Keratinocyte (primary cell): ENCODE results near the gene USE1. TPM values are rescaled to one million over a fixed set of nuclear protein-coding genes. Genes with fewer than 3 reads are reported as not detected.

Experiments used
- DNase-seq: peaks from one replicate; pipeline ENCODE4 v3.0.0-alpha.2; 2011; ENCODE audit warnings: low read depth, missing footprints, low spot score
- FAIRE-seq: peaks from 2 replicates; lab custom pipeline; 2011; peaks lifted over from hg19 to GRCh38; lab: Jason Lieb, UNC
- H2AFZ ChIP-seq: 2 replicates; pipeline ENCODE4 v1.6.0; 2012; ENCODE audit warnings: low read length, control low read depth, inconsistent platforms; ENCODE audit not compliant: control insufficient read depth
- H3K27ac ChIP-seq: 2 replicates; pipeline ENCODE4 v1.5.1; 2011; ENCODE audit warnings: low read length; ENCODE audit not compliant: control insufficient read depth, insufficient read depth
- H3K27me3 ChIP-seq: 3 replicates; pipeline ENCODE4 v1.6.0; 2011; ENCODE audit warnings: low read length; ENCODE audit not compliant: control insufficient read depth, insufficient read depth; ENCODE audit errors: extremely low read depth
- H3K36me3 ChIP-seq, 2 experiments: 2 replicates in 1 of 2; 3 replicates in 1 of 2; pipeline ENCODE4 v1.5.1; 2011; ENCODE audit warnings: low read length in 2 of 2, mild to moderate bottlenecking in 1 of 2; ENCODE audit not compliant: control insufficient read depth in 2 of 2, insufficient read depth in 2 of 2; ENCODE audit errors: extremely low read depth in 1 of 2
- H3K4me1 ChIP-seq: 3 replicates; pipeline ENCODE4 v1.5.1; 2011; ENCODE audit warnings: low read length; ENCODE audit not compliant: control insufficient read depth, insufficient read depth; ENCODE audit errors: extremely low read depth
- H3K4me2 ChIP-seq: 3 replicates; pipeline ENCODE4 v1.6.0; 2011; ENCODE audit warnings: low read depth, low read length; ENCODE audit not compliant: control insufficient read depth, insufficient read depth; ENCODE audit errors: extremely low read depth
- H3K4me3 ChIP-seq, 3 experiments: fragments of 200-600 bp in 1 of 3; sonication (generic) in 1 of 3; 2 replicates in 2 of 3; 3 replicates in 1 of 3; pipeline ENCODE4 v1.5.1; 2011 to 2016; ENCODE audit warnings: low read length in 3 of 3, mild to moderate bottlenecking in 3 of 3, control low read depth in 2 of 3, inconsistent platforms in 1 of 3, low read depth in 1 of 3, mixed read lengths in 1 of 3, mixed run types in 1 of 3, moderate library complexity in 1 of 3; ENCODE audit not compliant: control insufficient read depth in 2 of 3, insufficient read depth in 2 of 3; ENCODE audit errors: extremely low read depth in 1 of 3
- H3K79me2 ChIP-seq: 2 replicates; pipeline ENCODE4 v1.6.0; 2012; ENCODE audit warnings: low read length; ENCODE audit not compliant: control insufficient read depth, insufficient read depth
- H3K9ac ChIP-seq: 3 replicates; pipeline ENCODE4 v1.6.0; 2011; ENCODE audit warnings: low read length; ENCODE audit not compliant: control insufficient read depth, insufficient read depth; ENCODE audit errors: extremely low read depth
- H3K9me1 ChIP-seq: 3 replicates; pipeline ENCODE4 v1.6.0; 2011; ENCODE audit warnings: low read length; ENCODE audit not compliant: control insufficient read depth, insufficient read depth; ENCODE audit errors: extremely low read depth
- H3K9me3 ChIP-seq: 2 replicates; pipeline ENCODE4 v1.5.1; 2012; ENCODE audit warnings: low read depth, low read length; ENCODE audit not compliant: control insufficient read depth
- H4K20me1 ChIP-seq: 3 replicates; pipeline ENCODE4 v1.6.0; 2011; ENCODE audit warnings: low read length; ENCODE audit not compliant: control insufficient read depth, insufficient read depth; ENCODE audit errors: extremely low read depth
- CTCF ChIP-seq, 3 experiments: IDR thresholded peaks in 1 of 3; conservative IDR thresholded peaks in 1 of 3; optimal IDR thresholded peaks in 1 of 3; 2 replicates in 2 of 3; 3 replicates in 1 of 3; pipeline versions ENCODE3 to v1.5.1; 2011; ENCODE audit warnings: low read length in 3 of 3, mild to moderate bottlenecking in 3 of 3, moderate library complexity in 2 of 3, control low read depth in 1 of 3, inconsistent platforms in 1 of 3; ENCODE audit not compliant: insufficient read depth in 2 of 3; ENCODE audit errors: extremely low read depth in 1 of 3
- EZH2 ChIP-seq: IDR thresholded peaks from one replicate; pipeline ENCODE4 v1.6.1; 2012; ENCODE audit warnings: inconsistent platforms, mild to moderate bottlenecking, low read length, moderate library complexity
- dilution Hi-C: fragments of 300-500 bp; cut with MboI; formaldehyde crosslinking; loops from one replicate; pipeline ENCODE4 v1.7.0; 2020; ENCODE audit warnings: low sequenced_read_pairs; ENCODE audit not compliant: extremely low pct_ligation_motif_present
- polyA plus RNA-seq, 5 experiments: library from polyadenylated mRNA; depleted of rRNA in 3 of 5; stranded (reverse) in 3 of 5; stranded (forward) in 1 of 5; unstranded in 1 of 5; fragments of >200 nt; gene quantifications; 1 replicate in 1 of 5; 2 replicates in 3 of 5; 3 replicates in 1 of 5; pipeline versions ENCODE4 v1.2.1 to v1.2.3, GENCODE V29; 2011 to 2012; ENCODE audit warnings: missing spikeins in 2 of 5, low read depth in 1 of 5, low replicate concordance in 1 of 5

USE1 gene
- polyA plus RNA-seq, 1 donor (not counting 4 experiments of a cell fraction or from before 2014, with no cell fraction given), result 18.0 TPM

- DNase-seq, result no peak
- no peak overlapping the region for H3K4me3 ChIP-seq
- peaks cover 7% of the 10 kb centered on the region for H3K79me2 ChIP-seq
- no peaks in the 10 kb centered on the region for H3K4me1 ChIP-seq
- H4K20me1 ChIP-seq, result no peaks in the 10 kb centered on the region
- no peaks in the 10 kb centered on the region for H3K9me1 ChIP-seq
- dilution Hi-C loops, result no loop called here
- H2AFZ ChIP-seq, result no peak overlapping the region
- no peaks in the 10 kb centered on the region for H3K9me3 ChIP-seq
- H3K36me3 ChIP-seq, result peaks cover 12 to 13% of the 10 kb centered on the region in 2 experiments
- no peak overlapping the region for H3K27ac ChIP-seq
- FAIRE-seq, result no peak
- TF ChIP-seq EZH2 (no peak), CTCF (optimal IDR thresholded peaks at IDR 0.05 in 1 of 3, IDR thresholded peaks at IDR 0.05 in 1 of 3, conservative IDR thresholded peaks at IDR 0.05 in 1 of 3; ENCODE audit: extremely low read depth in 1 of 3, insufficient read depth in 2 of 3, low read length in 3 of 3) (no peak)
- no peak overlapping the region for H3K9ac ChIP-seq
- no peaks in the 10 kb centered on the region for H3K27me3 ChIP-seq
- no peak overlapping the region for H3K4me2 ChIP-seq
Observed at GRCh38 chr19:17227798-17228367, 12.7 kb downstream of the USE1 start.

GRCh38 chr19:17229890-17230289, 14.7 kb downstream of the USE1 start:
- no peaks in the 10 kb centered on the region for H3K9me3 ChIP-seq
- no peaks in the 10 kb centered on the region for H3K9me1 ChIP-seq
- H3K9ac ChIP-seq, result no peak overlapping the region
- FAIRE-seq (no peak), DNase-seq (no peak)
- H3K79me2 ChIP-seq, result peaks cover 23% of the 10 kb centered on the region
- H4K20me1 ChIP-seq, result peaks cover 4% of the 10 kb centered on the region
- no peak overlapping the region for H3K27ac ChIP-seq
- H3K27me3 ChIP-seq, result no peaks in the 10 kb centered on the region
- no peak overlapping the region for H3K4me3 ChIP-seq
- peaks cover 7% of the 10 kb centered on the region for H3K4me1 ChIP-seq
- H2AFZ ChIP-seq, result no peak overlapping the region
- H3K36me3 ChIP-seq, result peaks cover 12 to 13% of the 10 kb centered on the region in 2 experiments
- H3K4me2 ChIP-seq, result no peak overlapping the region
- dilution Hi-C loops, result no loop called here
- TF ChIP-seq CTCF (optimal IDR thresholded peaks at IDR 0.05 in 1 of 3, IDR thresholded peaks at IDR 0.05 in 1 of 3, conservative IDR thresholded peaks at IDR 0.05 in 1 of 3; ENCODE audit: extremely low read depth in 1 of 3, insufficient read depth in 2 of 3, low read length in 3 of 3) (no peak), EZH2 (no peak)
